Activated T-cell treated with anti-CD3 and anti-CD28 coated beads, Interleukin-2, amount 50 U/mL, for 48 hours (primary cell): ENCODE results near the gene EVI5.
A peak's percentile ranks its signal among the peaks of the same experiment; 100 is the strongest.

ENCODE experiments used
- DNase-seq, 2 experiments: peaks; one replicate each; pipeline ENCODE4 v3.0.0-alpha.2; 2020

Gene EVI5

GRCh38 chr1:92504291-92505014 is 280.5 kb downstream of the EVI5 start:
- peak in 1 of 2 experiments; percentile 42 for DNase-seq

GRCh38 chr1:92503926-92504285 is 281.0 kb downstream of the EVI5 start:
- DNase-seq, result no peak

DNA sequence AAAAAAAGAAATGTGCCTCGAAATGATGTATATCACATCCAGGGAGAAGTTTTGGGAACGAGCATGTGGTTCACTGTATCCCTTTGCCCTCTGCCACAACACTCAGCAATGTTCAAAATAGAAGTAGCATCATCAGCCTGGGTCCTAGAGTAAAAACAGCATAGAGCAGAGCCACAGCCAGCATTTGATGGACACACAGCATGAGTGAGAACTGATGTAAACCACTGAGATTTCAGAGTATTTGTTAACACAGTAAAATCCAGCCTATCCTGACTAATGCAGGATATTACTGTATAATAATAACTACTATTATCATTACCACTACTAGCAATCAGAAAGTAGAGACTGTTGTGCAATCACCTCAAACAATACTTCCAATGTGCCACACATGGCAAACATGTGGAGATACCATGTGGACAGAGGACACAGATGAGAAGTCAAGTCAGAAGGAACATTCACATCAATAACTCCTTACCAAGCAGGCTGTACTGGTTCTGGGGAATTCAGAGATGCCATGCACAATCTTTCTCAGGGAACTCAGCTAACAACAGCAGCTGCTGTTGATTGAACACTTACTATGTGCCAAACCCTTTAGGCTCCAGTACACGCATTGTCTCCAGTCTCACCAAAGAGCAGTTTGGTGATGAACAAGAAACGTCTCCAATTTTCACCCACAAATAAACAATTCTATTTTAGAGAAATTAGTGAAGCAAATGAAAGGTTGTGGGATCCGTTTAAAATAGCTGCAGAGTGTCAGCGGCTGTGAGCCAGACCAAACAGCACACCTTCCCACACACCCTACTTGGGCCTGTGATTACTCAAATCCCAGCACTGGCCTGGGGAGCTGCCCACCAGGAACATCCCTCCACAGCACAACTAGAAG is 281.6 kb downstream of the EVI5 start:
- no peak for DNase-seq

DNA sequence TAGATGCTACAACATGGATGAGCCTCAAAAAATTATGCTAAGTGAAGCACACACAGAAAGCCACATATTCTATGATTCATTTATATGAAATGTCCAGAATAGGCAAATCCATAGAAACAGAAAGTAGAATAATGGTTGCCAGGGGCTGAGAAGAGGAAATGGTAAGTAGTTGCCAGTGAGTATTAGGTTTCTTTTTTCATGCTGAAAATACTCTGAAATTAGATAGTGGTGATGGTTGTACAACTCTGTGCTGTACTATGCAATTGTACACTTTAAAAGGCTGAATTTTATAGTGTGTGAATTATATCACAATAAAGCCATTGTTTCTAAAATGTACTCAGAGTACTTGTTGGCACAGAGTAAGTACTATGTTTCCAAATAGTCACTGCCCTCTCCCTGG is 282.7 kb downstream of the EVI5 start:
- no peak for DNase-seq

DNA sequence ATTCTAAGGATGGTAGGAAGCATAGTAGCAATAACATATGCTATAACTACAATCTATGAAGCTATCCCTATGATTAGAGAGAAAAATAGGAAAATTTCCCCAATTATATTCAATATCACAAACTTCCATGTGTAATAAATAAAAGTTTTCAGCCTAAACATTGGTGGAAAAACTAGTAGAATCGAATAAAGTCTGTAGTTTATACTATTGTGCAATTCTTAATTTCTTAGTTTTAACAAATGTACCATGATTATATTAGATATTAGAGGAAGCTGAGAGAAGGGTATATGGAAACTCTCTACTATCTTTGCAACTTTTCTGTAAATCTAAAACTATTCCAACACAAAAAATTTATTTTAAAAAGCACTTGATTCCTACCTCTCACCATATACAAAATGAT is 284.4 kb downstream of the EVI5 start:
- DNase-seq, result no peak

- no peak for DNase-seq
Measured at GRCh38 chr1:92495392-92496063, 289.4 kb downstream of the EVI5 start.

DNA sequence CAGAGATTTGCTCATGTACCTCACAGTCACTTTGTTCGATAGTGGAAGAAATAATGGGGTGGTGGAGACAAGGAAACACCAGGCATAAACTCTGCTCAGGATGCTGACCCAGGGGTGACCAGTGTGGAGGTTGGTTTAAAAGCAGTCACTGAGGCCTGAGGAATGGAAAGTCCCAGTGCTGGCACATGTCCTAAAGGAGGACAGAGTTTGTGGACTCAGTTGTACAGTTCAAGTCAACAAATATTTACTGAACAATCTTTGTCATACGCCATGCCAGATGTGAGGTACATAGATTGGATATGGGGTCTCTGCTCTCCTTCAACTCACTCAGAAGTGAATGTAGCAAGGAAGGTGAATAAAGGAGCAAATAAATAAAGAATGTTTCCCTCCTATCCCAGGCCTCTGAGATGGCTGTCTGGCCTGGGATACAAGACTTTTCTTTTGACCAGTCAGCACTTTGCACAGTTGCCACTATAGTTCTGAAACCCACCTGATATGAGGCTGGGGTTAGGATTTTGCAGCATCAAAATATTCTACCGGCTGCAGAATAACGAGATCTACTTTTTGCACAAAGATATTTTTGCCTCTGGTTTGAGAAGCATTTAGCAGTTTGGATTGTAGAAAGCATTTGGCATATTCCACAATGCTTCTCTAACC is 290.3 kb downstream of the EVI5 start:
- DNase-seq, result no peak

DNA sequence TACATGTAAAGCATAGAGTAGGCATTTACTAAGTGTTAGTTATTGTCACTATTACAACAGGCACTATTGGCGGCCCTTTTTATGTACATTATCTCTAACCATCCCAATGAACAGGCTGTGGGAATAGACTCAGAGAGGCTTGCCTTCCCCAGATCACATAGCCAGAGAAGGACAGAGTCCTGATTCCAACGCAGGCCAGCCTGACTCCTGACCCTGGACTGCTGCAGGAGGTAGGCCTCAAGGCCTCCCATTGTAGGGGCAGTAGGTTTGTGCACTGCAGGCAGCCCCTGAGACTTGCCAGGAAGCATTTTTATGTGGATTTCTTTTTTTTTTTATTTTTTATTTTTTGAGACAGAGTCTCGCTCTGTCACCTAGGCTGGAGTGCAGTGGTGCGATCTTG is 291.8 kb downstream of the EVI5 start:
- no peak for DNase-seq

DNA sequence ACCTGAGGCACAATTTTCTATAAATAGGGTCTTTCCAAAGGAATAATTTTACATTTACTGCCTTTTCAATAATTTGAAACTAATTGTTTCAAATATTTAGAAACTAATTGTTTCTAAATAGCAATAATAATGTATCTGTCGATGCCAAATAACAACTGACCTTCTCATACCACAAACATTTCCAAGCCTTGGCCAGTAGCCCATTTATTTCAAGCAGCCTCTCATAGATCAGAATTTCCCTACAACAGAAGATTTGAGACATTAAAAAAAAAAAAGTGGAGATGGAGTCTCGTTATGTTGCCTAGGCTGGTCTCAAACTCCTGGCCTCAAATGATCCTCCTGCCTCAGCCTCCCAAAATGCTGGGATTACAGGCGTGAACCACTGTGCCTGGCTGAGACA is 296.1 kb downstream of the EVI5 start:
- DNase-seq, result no peak

- DNase-seq, result no peak
Measured at GRCh38 chr1:92488416-92488815, 296.5 kb downstream of the EVI5 start.

DNA sequence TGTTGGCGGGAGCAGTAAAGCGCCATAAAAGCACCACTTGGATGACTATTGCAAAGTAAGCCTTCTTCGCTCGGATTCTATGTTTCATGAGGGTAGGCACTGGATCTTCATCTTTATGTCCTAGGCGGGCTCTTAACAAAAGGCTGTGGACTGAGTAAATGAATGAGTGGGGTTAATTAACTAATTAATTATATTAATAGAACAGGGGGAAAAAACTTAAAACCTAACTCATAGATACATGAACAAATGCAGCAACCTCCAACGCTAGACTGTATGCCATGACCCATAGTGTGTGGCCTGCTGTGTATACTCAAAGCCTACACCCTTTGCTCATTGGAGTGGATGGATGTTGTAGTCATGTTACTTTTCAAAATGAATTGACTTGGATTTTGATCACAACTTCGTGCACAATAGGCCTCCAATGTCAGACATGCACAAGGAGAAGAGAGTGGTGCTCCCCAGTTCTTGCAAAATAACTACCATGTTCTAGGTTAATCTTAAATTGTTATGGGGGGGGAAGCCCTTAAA is 297.8 kb downstream of the EVI5 start:
- no peak for DNase-seq

DNA sequence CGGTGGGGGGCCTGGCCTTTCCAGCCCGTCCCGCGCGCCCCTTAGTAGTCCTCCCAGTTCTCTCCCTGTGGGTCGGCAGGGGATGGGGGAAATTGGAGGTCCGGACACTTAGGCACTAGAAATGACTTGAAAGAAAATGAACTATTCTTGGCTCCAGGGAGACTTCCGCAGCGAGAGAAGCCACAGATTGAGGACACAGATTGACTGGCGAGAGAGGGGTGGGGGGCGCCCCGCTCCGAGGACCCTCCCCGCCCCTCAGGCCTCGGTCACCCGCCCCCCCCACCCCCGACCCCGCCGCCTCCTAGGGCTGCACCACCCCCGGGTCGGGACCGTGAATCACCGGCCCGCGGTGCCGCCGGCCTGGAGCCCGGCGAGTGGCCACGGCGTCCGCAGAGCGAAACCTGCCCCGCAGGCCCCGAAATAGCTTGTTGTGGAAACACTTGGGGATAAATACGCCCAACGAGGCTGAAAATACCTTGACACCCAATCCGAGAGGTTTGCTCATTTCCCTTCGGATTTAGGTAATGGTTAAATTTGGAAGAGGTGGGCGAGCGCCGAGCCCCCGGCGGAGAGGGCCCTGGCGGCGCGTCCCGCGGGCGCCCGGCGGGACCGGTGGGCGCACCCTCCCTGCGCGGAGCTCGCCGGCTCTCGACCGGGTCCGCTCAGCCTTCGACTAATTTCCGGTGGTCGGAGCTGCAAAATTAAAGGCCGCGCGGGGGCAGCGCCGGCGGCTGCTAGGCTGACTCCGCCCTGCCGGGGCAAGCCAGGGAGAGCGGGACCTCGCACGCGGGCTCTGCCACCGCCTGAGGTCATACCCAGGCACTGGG is 298.4 kb downstream of the EVI5 start, which contains the start of gene GFI1:
TSS of gene GFI1 (minus strand) at position 675 of the 827 bp plus-strand sequence. CDS start 3,438 bp downstream, outside the sequence.
- DNase-seq, result peak; percentile 88 to 91

DNA sequence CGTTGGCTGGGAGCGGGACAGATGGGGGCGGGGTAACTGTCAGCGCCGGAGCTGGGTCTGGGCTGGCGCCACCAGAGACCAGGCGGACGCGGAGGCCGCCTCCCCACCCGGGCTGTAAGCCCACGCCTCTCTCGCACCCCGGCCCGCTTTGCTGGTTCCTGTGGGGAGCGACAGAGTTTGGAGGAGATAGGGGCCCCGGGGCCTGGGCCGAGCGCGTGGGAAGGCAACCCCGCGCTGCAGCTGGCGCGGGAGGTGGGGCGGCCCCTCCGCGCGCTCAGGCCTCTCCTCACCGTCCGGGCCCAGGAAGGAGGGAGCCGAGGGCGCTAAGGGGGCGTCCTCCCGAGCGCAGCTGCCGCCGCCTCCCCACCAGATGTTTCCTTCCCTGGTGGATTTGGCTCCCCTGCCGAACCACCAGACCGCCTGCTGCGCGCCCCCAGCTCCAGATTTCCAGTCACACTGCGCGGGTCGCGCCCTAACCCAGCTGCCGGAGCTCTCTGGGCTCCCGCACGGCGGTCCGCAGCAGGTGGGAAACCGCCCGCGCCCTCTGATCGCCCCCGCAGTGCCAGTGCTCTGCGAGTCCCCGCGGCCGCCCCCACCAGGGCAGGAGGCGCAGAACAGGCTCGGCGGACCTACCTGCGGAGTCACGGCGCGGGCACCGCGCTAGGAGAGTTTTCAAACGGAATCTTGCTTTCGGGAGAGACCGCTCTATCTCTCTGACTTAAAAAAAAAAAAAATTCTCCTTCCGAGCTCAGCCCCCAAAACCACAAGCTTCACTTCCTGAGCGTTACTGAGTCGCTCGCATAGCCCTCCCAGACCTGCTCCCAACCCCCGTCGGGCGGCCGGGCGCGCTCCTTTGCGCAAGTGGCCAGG is 299.3 kb downstream of the EVI5 start:
- peak; percentile 92 to 94 for DNase-seq

DNA sequence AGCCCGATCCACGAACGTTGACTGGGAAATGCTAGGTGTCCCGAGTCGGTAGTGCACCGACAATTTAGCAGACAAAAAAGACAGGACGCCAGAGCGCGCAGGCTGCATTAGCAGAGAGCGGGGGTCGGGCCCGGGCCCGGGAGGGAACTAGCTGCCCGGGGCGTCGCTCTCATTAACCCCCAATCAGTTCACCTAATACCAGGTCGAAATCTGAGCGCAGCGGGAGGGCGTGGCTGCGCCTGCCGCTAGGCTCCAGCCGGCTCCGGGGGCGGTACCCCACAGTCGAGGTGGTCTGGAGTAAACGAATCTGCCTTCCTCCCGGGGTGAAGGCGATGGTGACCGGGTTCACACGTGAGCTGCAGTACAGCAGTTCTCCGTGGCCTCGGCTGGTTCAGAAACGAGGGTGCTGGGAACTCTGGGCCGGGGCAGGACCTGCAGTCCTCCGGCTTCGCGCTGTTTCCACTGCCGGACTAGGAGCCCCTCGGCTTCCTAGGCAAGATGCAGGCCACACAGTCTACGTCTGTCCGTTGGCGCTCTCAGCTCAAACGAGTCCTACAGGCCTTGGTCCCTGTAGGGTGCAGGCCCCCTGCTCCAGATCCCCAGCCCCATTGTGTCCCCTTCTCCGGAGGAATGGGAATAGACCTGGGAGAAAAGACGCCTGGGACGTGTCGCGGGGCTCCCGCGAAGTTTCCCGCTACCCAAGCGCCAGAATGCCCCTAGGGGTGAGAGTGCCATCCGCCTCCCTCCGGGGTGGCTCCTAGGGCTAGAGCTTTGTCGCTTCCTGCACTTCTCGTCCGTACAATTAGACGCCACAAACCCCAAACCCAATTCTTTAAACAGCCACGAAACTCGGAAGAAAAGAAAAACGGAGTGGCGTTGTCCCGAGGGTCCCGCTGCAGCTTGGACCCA is 300.2 kb downstream of the EVI5 start:
- peak; percentile 82 to 88 for DNase-seq

DNA sequence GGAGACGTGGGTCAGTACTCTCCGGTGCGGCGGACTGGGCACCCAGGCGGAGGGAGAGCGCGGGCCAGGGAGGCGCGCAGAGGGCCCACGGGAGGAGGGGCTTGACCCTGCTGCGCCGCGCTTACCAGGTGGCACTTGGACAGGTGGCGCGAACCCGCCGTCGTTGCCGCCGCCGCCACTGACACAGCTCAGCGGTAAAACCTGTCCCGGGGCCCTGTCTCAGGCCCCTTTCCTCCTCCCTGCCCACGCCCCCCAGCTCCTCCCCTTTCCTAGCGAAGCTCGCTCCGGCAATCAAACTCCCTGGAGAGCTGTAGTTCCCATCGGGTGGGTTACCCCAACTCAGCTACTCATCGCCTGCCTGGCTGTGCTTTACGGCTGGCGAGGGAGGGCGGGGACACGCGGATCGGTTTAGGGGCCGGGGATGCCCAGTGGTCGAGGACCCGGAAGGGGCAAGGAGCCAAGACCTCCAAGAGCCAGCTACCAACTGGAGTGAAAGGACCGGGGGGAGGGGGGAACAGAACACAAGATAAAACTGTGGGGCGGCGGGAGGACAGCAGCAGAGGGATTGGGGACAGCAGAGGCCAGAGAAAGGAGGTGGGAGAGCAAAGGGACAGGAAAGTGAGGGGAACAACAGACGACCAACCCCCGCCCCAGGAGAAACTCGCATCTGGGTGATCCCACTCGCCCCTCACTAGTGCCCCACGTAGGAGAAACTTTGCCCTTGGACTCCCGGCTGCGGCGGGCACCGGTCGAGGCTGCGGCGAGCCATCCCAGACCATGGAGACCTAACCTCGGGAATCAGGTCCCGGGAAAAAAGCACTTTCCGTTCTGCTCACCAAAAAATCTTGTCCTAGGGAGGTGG is 301.1 kb downstream of the EVI5 start:
- peak; percentile 85 to 86 for DNase-seq

DNA sequence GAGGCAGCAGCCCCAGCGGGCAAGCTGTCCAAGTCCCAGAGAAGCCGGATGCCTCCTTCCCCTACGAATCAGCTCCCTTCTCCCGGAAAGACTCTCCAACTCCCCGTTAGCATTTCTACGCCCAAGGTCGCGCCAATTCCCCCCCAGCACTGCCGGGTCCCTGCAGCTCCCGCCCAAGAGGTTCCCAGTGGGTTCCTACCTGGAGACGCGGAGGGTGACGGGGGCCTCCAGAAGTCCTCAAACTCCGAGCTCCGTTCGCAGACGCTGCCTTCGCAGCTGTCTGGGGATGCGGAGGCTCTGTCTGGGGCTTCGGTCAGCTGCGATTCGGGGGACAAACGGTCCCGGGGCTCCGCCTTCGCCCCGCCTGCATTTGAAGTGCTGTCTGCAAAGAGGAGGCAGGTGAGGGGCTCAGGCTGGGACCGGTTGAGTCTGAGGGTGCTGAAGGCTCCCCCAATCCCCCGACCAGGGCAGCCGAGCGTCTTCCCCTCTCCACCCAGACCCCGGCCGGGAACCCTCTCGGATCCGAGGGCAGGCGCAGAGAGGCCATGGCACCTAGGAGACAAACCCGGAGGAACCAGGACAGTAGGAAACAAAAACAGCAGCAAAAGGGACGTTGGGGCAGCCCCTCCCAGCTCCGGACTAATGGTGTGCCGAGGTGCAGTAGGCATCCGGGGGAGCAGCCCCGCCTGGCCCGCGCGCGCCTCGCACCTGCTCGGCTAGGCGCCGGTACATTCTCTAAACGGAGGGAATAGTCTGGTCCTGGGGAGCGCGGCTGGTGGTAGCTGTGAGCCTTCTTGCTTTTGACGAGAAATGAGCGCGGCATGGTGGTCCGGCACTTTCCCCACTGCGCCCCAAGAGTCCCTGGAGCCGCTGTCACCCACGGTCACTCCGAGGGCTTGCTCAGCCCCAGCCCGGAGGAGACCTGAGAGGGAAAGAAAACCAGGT is 302.0 kb downstream of the EVI5 start:
- DNase-seq, result peak; percentile 60 to 64

GRCh38 chr1:92481971-92482664 is 302.8 kb downstream of the EVI5 start:
- DNase-seq, result no peak
